Measurements from ENCODE around the gene INA.
A peak's percentile ranks its signal among the peaks of the same experiment; 100 is the strongest.

The INA gene

GRCh38 chr10:103273041-103273441 lies 3.9 kb upstream of the INA start:
- no peak for DNase-seq (ENCODE audit: low read depth in 2 of 2, low spot score in 1 of 2)

DNA sequence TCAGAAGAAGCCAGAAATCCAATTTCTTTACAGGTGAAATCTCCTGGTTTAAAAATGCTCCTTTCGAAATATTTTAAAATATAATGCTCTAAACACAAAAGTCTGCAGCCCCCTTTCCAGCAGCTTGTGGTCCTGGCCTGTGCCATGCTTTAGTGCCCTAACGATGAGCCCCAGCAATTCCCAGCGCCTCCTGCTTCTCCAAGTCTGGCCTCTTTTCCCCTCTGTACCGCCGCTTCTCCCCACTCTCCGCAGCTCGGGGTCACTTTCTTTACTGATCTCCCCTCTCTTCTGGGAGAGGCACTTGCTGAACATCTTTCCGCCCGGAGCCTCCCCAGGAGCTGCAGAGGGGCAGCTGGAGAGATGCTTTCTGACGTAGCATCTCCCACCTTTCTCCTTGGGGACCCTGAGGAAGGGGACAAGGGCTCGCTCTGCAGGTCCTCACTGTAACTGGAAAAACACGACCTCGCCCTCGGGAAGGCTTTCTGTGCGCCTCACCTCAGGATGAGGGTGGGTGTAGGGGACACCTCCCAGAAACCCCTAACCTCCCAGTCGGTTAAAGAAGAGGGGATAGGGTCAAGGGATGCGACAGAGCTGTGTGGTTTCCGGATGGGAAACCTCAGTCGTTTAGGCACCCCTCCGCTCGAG lies 565 bp upstream of the INA start:
- no peak for DNase-seq (ENCODE audit: low read depth in 2 of 2, low spot score in 1 of 2)

DNA sequence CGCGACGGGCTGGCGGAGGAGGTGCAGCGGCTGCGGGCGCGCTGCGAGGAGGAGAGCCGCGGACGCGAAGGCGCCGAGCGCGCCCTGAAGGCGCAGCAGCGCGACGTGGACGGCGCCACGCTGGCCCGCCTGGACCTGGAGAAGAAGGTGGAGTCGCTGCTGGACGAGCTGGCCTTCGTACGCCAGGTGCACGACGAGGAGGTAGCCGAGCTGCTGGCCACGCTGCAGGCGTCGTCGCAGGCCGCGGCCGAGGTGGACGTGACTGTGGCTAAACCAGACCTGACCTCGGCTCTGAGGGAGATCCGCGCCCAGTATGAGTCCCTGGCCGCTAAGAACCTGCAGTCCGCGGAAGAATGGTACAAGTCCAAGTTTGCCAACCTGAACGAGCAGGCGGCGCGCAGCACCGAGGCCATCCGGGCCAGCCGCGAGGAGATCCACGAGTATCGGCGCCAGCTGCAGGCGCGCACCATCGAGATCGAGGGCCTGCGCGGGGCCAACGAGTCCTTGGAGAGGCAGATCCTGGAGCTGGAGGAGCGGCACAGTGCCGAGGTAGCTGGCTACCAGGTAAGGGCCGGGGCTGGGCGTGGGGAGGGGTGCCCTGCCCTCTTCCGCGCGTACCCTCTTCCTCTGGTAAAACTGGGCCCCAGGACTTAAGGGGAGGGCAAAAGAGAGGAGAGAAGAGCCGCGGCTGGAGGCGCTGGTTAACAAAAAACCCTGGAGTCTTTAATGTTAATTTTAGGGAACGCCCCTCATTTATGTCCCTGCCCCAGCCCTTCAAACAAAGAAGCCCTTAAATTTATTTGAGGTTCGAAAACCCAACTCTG lies 987 bp downstream of the INA start:
- DNase-seq (ENCODE audit: low read depth in 2 of 2, low spot score in 1 of 2) = no peak

GRCh38 chr10:103278537-103278823 lies 1.5 kb downstream of the INA start:
- DNase-seq (ENCODE audit: low read depth in 2 of 2, low spot score in 1 of 2) = no peak

GRCh38 chr10:103278862-103279298 lies 1.9 kb downstream of the INA start:
- peak in 1 of 2 donors; percentile 5 for DNase-seq (ENCODE audit: low read depth in 2 of 2, low spot score in 1 of 2)

- no peak for DNase-seq (ENCODE audit: low read depth in 2 of 2, low spot score in 1 of 2)
Observed at GRCh38 chr10:103280031-103280430, 3.1 kb downstream of the INA start.

- DNase-seq (ENCODE audit: low read depth in 2 of 2, low spot score in 1 of 2) = no peak
Observed at GRCh38 chr10:103280506-103280905, 3.6 kb downstream of the INA start.

DNA sequence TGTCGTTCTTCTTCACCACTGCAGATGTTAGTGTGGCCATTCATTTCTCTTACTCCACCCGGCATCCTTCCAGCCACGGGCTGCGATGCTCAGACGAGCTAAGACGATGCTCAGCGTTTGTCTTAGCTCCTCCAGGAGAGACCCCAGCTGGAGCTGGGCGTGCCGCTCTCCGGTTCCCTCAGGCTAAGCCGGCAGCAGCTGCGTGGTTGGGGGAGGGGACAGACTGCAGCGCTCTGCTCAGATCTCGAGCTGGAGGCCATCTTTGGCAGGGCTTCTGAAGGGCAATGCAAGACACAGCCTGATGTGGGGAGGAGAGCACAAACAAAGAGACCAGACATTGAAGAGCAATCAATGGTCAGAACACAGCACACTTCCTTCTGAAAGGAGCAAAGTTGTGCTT lies 4.8 kb downstream of the INA start:
- DNase-seq (ENCODE audit: low read depth in 2 of 2, low spot score in 1 of 2) = no peak

DNA sequence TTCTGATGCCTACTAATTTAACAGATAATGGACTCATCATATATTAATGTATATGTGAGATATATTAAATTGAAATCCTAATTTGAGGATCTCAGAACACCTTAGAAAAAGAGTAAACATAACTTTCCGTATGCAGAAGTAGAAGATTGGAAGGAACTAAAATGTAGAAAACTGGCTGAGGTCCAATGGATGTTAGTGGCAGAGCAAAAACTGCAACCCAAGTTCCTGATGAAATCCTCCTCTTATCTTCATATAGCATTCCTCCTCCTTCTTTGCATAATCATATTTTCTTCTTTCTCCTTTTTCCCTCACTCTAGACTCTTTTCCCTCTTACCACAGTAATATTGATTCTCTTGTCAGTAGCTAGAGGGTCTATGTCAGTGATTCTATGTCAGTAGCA lies 6.0 kb downstream of the INA start:
- no peak for DNase-seq (ENCODE audit: low read depth in 2 of 2, low spot score in 1 of 2)

- DNase-seq (ENCODE audit: low read depth in 2 of 2, low spot score in 1 of 2) = no peak
Observed at GRCh38 chr10:103284170-103284569, 7.2 kb downstream of the INA start.

GRCh38 chr10:103287992-103288391 lies 11.1 kb downstream of the INA start:
- DNase-seq (ENCODE audit: low read depth in 2 of 2, low spot score in 1 of 2) = no peak

DNA sequence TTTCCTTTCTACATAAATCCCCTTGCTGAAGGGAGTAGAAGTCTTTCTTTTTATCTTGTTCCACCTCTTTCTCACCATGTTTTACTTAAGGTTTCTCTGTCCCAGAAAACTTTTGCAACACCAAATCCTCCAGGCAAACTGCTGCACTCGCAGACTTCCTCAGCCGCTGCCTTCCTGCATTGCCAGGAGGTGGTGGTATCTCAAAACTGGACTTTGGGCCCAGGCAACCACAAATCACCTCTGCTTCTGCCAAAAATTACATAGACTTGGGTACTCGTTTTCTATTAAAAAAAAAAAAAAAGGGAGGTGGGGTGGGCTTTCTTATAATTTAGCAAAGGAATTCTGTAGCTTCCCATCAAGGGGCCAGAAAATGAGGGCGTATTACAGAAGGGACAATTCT lies 14.7 kb downstream of the INA start:
- DNase-seq (ENCODE audit: low read depth in 2 of 2, low spot score in 1 of 2) = no peak

GRCh38 chr10:103295374-103296015 lies 18.6 kb downstream of the INA start:
- DNase-seq (ENCODE audit: low read depth in 2 of 2, low spot score in 1 of 2) = no peak

DNA sequence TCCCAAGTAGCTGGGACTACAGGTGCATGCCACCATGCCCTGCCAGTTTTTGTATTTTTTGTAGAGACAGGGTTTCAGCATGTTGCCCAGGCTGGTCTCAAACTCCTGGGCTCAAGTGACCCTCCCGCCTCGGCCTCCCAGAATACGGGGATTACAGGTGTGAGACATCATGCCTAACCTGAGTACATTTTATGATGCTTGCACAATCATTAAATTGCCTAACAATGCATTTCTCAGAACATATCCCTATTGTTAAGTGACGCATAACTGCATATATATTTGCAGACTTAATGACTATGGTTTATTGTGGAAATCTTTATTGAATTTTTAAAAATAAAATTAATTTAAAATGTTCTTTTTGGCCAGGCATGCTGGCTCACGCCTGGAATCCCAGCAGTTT lies 30.7 kb downstream of the INA start:
- no peak for DNase-seq (ENCODE audit: low read depth in 2 of 2, low spot score in 1 of 2)

GRCh38 chr10:103310197-103310596 lies 33.3 kb downstream of the INA start:
- no peak for DNase-seq (ENCODE audit: low read depth in 2 of 2, low spot score in 1 of 2)

DNA sequence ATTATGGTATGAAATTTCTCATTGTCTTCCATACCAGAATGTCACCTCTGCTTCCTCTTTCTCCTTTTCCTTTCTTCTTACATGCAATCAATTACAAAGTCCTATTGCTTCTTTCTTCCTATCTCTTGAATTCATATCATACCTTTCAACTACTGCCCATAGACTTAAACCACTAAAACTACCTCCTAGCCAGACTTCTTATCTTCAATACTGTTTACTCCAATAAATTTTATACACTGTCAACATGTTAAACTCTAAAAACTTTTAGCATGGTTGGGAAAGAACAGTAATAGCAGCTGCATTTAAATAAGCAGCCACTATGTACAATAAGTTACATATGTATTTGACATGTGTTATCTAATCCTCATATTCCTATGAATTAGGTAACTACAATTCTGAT lies 39.1 kb downstream of the INA start:
- DNase-seq (ENCODE audit: low read depth in 2 of 2, low spot score in 1 of 2) = no peak

DNA sequence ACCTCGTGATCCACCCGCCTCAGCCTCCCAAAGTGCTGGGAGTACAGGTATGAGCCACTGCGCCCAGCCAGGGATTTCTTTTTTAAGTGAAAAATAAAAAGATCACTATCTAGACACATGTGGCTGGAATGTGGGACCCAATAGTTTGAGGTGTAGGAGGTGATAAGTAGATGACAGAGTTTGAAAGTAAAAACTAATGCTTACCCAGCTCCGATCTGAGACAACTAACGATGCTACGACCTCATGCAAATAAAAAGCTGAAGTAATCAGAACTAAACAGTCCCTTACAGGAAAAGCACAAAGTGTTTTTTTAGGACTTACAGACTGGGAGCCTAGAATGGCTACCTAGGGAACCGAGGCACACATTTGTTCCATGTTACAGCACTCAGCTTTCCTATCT lies 51.0 kb downstream of the INA start:
- no peak for DNase-seq (ENCODE audit: low read depth in 2 of 2, low spot score in 1 of 2)

DNA sequence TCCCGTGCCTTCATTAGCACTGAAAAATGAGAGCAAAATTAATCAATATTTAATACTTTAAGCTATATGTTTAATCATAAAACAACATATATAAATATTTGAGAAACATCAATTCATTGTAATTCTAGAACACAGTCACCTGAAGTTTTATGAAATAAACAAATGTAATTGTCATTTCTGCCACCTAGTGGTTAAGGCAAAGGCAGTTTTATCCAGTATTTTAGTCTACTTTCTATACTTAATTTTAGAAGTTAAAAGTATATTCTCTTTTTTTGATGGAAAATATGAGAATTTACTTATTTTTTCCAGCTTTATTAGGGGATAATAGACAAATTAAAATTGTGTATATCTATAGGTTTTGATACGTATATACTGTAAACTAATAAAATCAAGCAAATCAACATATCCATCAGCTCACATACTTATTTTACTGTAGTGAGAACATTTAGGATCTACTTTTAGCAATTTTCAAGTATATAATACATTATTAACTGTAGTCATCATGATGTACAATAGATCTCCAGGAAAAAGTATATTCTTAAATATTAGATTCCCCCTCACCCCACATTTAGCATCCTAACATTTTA lies 57.1 kb downstream of the INA start:
- DNase-seq (ENCODE audit: low read depth in 2 of 2, low spot score in 1 of 2) = no peak

GRCh38 chr10:103334567-103334966 lies 57.6 kb downstream of the INA start:
- no peak for DNase-seq (ENCODE audit: low read depth in 2 of 2, low spot score in 1 of 2)

GRCh38 chr10:103336370-103336769 lies 59.4 kb downstream of the INA start:
- no peak for DNase-seq (ENCODE audit: low read depth in 2 of 2, low spot score in 1 of 2)
